22Rv1 (cell line): ENCODE results near the gene DCTN2.

Experiments used
- H3K27ac ChIP-seq: fragments of 450-650 bp; 2 replicates; pipeline ENCODE4 v1.5.1; 2017
- ZFX ChIP-seq: fragments of 450-650 bp; IDR thresholded peaks from 2 replicates; pipeline ENCODE4 v1.6.1; 2017; ENCODE audit warnings: antibody characterized with exemption, borderline replicate concordance
- TF ChIP-seq, protein P1 (sequence below): fragments of 450-650 bp; IDR thresholded peaks from 2 replicates; pipeline ENCODE4 v1.5.1; 2017; ENCODE audit warnings: mild to moderate bottlenecking

DCTN2 gene

DNA sequence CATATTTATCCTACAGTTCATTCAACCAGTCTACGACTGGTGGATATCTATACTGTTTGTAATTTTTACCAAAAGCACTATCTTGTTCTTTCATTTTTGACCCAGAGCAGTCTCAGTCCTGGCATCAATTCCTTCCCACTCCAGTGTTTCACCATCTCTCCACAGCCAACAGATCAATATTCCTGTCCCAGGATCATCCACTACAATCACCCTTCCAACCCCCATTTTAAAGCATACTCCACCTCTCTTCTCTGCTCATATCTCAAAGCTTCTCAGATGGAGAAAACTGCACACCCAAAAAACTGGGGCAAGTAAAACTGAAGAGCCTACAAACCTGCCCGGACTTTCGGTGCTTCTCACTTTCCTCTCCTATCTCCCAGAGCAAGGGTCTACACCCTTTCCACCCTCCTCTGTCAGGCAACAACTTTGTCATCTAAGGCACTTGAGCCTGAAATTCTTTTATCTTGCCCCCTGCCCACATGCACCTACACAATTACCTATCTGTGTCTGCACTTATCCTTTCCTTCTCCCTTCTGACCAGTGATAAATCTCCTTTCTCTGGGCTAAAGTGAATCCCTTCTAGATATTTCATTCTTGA is 39.9 kb upstream of the DCTN2 start:
- H3K27ac ChIP-seq = no peak overlapping the region
- TF ChIP-seq, protein P1, sequence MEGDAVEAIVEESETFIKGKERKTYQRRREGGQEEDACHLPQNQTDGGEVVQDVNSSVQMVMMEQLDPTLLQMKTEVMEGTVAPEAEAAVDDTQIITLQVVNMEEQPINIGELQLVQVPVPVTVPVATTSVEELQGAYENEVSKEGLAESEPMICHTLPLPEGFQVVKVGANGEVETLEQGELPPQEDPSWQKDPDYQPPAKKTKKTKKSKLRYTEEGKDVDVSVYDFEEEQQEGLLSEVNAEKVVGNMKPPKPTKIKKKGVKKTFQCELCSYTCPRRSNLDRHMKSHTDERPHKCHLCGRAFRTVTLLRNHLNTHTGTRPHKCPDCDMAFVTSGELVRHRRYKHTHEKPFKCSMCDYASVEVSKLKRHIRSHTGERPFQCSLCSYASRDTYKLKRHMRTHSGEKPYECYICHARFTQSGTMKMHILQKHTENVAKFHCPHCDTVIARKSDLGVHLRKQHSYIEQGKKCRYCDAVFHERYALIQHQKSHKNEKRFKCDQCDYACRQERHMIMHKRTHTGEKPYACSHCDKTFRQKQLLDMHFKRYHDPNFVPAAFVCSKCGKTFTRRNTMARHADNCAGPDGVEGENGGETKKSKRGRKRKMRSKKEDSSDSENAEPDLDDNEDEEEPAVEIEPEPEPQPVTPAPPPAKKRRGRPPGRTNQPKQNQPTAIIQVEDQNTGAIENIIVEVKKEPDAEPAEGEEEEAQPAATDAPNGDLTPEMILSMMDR = no peak
- TF ChIP-seq ZFX = no peak

DNA sequence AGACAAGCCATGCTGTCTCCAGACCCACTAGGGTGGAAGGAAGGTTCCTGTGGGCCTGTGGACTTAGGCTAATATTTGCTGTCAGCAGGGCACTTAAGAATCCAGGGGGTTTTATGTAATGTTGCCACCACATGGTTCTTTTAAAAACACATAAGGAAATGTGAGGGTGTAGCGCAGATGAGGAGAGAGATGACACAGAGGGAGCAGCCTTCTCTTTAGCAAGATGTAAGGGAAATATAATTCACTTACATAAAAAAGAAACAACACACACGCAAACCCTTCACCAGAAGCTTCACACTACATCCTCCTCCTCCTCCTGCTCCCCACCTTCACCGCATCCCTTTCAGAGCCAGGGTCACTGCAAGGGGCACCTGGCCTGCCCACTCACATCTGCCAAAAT is 39.1 kb upstream of the DCTN2 start:
- no peak overlapping the region for H3K27ac ChIP-seq
- TF ChIP-seq, protein P1 = no peak
- no peak for TF ChIP-seq ZFX

DNA sequence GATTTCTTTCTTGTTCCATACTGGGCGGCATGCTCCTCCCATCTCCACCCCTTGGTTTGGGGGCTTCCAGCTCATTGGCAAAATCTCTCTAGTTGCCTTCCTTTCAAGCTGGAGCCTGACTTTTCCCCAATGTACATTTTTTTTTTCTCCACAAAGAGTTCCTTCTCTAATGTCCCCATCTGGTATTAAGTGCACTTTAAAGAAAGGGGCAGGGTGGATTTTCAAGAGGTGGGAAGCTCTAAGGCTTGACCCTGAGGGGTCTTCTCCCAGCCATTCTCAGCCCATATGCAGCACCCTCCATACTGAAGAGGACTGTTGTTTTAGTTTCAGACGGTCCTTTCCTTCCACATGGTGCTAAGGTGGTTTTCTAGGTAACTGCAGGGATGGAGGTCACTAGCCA is 38.2 kb upstream of the DCTN2 start:
- TF ChIP-seq, protein P1 = no peak
- no peak for TF ChIP-seq ZFX
- H3K27ac ChIP-seq = no peak overlapping the region

DNA sequence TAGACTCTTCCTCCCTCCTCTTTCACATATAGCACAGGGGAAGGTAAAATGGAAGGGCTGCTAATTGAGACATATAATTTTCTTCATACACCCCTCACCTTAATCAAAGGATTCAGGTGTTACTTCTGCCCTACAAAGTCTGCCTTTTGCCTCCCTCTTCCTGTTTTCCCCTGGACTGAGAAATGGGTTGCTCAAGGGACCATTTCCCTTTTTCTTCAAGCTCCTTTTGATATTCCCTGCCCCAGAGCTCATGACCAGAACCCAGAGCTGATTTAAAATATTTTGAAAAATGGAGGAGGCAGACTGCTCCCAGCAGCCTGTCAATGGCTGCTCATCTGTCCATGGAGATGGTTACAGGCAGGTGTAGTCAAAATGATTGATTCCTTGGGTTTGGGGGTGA is 37.7 kb upstream of the DCTN2 start:
- no peak overlapping the region for H3K27ac ChIP-seq
- TF ChIP-seq, protein P1 = no peak
- TF ChIP-seq ZFX = no peak

DNA sequence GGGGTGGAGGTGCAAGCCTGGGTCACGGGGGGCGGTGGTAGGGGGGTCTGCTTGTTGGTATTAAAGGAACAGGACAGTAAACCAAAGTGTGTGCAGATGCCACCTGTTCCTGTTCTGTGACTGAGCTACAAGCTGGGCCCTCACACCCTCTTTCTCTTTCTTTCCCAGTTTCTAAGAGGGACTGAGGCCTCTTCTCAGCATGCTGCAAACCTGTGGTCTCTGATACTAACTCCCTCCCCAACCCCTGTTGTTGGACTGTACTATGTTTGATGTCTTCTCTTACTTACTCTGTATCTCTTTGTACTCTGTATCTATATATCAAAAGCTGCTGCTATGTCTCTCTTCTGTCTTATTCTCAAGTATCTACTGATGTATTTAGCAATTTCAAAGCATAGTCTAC is 37.1 kb upstream of the DCTN2 start:
- no peak for TF ChIP-seq ZFX
- TF ChIP-seq, protein P1 = no peak

DNA sequence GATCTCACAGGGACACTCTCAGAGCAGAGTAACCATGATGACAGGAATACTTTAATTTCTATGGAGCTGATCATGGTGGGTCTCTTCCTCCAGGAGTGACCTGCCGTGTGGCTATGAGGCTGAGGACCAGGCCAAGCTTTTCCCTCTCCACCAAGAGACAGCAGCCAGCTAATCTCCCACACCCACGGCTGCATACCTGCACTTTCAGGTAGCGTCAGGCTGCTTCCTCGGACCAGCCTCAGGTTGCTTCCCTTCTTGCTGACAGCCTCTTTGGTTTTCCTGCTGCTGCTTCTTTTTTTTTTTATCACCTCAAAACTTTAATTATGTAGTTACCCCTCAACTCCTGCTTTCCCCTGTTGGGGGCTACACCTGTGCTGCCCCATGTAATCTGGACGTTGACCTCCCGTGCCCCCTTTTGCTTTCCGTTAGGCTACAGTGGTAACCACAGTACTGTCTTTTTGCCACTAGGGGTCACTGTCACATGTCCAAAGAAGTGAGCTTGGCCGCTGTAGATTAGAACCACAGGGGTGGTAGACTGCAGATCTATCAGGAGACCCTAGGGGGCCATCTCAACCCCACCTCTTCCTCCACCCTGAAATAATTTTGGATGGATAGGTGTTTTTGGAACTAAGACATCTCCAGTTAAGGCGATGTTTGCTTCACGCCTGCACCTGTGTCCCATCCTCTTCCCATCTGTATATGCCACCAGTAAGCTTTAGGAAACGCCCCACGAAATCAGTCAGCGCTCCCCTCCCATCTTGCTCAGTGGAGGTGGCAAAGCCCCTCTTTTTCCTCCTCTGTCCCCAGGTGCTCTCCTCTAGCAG is 36.2 kb upstream of the DCTN2 start:
- TF ChIP-seq ZFX = no peak
- TF ChIP-seq, protein P1 = peak; percentile 98
- no peak overlapping the region for H3K27ac ChIP-seq

More for the DNA sequence above, 37.1 kb upstream of the DCTN2 start:
- no peak overlapping the region for H3K27ac ChIP-seq

DNA sequence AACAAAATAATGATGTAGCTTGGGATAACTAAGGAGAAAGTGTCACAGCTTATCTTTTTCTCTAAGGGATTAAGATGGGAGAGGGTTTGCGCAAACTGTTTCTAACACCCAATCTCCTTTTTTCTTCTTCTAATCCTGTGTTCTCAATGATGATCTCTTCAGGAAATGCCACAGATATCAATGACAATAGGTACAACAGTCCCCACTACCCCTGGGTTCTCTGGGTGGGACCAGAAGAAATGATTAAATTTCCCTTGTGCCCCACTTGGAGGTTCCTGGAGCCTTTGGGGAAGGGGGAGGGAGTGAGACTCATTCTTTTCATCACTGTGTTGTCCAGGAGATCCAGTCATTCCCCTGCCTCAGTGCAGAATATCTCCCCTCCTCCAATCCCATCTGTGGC is 35.4 kb upstream of the DCTN2 start:
- TF ChIP-seq, protein P1 = no peak
- no peak overlapping the region for H3K27ac ChIP-seq
